SW 1271 (cell line): ENCODE data around the gene MYO15B.

Experiments
- DNase-seq, 2 experiments: peaks; one replicate each; lab custom pipeline; 2025; lab: John Stamatoyannopoulos, UW

Gene MYO15B

DNA sequence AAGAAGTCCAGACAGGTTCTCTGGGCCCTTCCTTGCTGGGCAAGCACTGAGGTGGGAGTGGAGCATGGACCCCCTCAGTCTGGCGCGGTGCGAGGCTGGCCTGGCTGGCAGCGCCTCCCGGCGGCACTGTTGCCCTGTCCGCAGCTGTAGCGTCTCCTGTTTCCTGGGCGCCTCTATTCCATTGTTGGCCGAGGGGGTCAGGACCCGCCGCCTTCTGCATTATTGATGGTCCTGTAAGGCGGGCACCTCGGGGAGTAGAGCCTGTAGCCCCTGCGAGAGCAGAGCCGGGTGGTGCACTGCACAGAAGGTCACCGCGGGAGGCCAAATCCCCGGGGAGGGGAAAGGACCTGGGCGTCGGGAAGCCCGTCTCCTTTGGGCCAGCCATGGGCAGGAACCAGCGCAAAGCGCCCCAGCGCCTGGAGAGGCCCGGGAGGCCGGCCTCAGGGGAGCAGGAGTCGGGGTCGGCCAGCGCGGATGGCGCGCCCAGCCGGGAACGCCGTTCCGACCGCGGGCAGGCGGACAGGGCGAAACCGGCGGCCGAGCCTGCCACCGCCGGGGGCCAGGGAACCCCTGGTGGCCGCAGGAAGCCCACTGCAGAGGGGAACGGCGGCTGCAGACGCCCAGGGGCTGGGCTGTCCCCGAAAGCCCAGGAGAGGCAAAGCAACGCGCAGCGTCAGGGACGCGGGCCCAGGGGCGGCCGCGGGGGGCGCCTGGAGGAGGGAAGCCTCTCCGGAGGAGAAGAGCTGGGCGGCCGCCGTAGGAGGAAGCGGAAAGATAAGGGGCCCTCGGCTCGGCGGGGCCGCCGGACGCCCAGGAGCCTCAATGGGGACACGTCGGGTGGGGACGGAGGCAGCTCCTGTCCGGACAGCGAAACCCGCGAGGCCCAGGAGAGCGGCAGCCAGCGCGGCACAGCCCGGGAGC lies at the start of gene MYO15B:
TSS of gene MYO15B (plus strand) at position 126 of the 921 bp plus-strand sequence. CDS start at position 384, 258 bp downstream.
- DNase-seq, result no peak

DNA sequence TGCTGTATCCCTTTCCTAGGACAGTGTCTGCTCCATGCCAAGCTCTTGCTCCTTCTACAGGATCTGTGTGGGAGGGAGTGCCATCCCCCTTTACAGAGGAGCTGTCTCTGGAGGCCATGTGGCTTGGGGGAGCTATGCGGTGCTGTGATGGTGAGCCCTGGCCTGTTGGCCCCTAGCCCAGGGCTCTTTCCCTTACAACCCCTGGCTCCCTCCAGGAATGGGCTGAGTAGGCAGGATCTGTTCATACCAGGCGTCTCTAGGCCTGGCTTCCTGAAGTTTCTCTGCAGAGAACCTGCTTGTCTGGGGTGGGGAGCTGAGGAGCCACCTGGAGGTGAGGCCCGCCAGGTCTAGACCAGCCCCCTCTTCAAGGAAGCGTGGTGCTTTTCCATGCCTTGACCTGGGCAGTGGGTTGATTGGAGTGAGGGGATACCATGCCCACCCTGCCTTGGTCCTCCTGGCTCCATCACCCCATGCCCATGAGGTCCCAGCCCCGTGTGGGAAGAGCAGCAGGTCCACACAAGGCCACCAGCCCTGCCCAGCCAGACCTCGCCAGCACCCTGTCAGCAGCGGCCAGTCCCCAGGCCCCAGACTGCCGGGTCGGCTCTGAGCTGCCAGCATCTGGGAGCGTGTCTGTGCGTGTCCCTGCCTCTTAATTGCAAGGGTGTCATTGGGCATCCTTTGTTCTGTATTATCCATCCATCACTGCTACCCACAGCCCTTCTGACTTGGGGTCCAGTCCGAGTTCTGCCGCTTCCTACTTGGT lies 47.5 kb upstream of the MYO15B start:
- no peak for DNase-seq

DNA sequence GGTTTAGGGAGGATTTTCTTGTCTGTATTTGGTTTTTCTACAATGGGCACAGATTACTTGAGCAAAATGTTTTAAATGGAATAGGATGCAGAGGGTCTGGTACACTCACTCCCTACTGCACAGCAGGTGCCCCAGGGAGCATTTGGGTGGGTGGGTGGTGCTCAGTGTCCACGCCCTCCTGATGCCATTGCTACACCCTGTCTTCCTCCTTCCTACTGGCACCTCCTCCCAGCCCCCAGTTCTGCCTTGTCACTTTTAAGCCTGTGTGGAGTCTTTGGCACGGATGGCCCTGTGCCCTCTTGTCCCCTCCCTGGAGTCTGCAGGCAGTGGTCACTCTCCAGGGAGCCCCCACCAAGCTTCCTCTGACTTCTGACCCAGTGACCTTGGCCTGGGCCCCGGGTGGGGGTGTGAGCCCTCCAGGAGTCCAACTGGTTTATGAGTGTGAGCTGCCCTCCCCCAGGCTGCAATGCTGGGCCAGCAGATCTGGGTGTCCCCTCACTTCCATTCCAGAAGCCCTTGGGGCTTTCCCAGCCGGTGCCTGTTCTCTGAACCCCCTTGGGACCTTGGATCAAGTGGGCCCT lies 46.6 kb upstream of the MYO15B start:
- DNase-seq, result no peak

DNA sequence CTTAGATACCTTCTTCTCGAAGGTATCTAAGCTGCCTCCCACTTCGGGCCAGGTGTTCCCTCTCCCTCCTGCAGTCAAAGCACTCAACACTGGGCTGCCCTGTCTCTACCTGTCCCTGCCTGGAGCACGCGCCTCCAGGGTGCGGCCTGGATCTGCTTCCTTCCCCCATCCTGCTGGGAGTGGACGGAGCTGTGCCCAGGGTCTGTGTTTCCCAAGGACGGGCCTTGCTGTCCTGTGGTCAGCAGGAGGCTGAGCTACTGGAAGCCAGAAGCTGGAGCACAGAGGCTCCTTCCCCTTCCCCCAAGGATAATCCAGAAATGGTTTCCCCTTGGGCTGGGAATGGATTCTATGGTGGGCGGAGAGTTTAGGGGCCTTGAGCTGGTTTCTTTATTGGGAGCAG lies 45.4 kb upstream of the MYO15B start:
- no peak for DNase-seq

DNA sequence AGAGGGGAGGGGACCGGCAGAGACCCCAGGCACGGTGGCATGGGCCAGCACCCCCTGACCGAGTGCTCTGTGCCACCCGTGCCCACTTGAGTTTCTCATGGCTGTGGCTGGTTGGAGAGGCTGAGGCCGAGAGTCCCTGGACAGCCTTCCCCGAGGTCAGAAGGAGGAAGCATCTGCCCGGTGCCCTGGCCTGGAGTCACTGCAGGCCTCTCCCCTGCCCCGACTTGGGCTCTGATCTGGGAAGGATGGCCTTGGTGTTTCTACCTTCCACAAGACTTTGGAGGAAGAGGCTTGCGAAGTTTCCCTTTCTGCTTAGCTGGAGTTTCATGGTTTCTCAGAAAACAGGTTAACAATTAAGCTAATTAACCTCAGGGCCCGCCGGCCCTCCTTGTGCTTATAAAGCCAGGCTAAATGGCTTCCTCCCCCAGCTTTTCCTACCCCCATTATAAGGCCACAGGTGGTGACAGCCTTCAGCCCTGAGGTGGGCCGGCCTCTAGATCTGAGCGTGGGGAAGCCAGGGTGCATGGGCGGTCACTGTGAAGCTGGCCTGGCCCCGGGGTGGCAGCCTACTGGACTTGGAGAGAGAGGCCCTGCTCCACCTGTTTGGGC lies 44.8 kb upstream of the MYO15B start:
- DNase-seq, result no peak

DNA sequence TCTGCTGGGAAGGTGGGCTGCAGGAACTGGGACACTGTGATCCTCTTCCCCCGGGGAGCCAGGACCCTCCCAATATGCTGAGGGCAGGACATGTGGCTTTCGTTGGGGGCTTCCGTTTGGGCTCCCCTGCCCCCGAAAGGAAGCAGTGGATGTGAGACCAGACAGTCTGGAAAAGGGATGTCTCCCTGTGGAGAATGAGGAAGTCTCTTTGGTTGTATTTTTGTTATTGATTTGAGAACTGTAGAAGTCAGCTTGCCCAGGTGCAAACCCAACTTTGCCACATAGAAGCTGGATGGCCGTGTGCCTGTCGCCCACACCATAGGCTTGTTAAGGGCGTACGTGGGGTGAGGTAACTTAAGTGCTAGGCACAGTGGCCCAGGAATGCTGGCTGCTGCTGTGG lies 43.4 kb upstream of the MYO15B start:
- DNase-seq, result no peak

DNA sequence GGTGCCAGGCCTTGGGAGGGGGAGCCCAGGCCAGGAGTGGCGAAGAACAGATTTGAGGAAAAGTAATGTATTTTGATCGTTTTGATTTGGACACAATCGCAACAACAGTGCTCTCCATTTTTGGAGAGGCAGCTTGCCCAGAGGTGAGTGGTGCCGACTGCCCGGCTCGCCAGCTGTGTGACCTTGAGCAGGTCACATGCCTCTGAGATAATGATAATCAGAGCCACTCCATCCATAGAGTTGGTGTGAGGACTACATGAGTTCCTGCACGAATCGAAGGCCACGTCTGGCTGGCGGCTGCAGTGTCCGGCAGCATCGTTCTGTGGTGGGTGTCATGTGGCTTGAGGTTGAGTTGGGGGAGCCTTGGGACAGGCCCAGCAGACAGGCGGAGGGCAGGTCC lies 41.4 kb upstream of the MYO15B start:
- no peak for DNase-seq

DNA sequence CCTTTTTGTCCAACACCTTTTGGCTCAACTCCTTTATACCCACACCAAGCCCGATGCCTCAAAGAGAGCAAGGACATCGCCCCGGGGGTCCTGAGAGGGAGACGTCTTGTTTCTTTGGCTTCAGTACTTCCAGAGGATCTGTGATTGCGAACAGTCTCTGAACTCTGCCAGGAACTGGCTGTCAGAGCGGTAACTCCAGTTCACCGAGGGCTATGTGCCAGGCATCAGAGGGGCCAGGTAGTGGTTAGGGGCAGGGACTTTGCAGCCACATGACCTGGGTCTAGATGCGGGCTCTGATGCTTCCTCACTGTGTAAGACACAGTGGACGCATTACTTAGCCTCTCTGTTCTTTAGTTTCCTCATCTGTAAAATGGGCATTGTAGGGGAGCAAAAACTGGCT lies 40.5 kb upstream of the MYO15B start:
- DNase-seq, result no peak

DNA sequence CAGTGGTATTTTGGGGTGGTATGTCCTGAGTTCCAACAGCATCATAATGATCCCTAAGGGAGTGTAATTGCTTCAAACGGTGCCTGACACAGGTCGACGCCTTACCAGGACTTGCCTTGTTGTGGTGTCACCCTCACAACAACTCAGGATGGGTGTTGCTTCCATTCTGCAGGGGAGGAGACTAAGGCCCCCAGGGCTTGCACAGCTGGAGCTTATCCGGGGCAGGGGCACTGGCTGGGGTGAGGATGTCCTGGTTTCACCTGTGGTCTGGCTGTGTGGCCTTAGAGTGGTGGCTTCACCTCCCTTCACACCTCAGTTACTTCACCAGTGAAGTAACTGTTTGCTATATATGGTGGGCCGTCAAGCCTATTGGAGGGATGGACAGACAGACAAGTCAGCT lies 38.8 kb upstream of the MYO15B start:
- no peak for DNase-seq

DNA sequence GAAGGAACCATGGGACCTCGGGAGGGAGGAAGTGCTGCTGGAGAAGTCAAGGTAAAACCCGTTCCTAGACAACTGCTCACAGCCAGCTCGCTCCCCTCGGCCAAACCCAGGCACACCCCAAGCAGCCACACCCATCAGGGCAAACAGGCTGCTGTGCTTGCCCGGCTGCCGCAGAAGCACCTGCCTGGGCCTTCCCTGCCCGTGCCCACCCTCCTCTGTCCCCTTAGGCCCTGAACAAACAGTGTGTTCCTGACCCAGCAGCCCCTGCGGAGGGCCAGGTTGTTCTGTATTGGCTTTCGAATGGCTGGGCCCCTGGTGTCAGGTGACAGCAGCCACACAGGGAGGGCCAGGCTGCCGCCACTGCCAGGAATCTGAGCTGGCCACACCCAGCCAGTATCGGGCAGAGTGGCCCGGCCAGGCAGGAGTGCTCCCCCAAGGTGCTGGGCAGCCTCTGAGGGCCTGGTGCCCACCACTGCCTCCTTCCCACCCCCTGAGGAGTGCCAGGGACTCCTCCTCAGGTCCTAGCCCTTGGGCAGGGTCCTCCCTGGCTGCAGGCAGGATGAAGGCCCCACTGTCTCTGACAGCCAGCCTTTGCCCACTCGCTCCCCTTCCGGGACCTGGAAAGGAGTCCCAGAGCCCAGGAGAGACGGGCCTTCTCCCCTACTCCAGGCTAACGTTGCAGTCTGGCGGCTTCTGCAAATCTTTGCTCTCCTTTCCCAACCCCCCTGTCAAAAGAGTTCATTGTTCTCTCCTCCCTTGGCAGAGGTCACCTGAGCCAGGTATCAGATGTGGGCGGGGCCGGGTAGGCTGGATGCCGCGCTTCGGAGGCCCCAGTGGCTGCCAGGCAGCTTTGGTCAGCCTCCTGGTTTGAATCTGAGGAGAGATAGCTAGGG lies 38.1 kb upstream of the MYO15B start:
- DNase-seq, result no peak

DNA sequence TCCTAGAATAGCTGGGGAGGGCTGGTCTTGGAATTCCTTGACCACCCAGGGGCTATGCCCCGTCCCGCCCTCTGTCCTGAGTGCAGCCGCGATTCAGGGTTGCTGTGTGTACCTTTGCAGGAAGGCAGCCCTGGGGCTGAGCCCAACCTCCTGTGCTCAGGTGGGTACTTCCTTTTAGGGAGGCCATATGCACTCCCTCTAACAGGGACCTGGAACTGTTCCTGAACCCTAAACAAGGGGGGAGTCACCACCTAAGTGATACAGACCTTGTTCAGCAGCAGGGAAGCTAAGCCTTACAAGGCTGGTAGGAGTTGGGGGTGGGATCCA lies 37.5 kb upstream of the MYO15B start:
- no peak for DNase-seq

DNA sequence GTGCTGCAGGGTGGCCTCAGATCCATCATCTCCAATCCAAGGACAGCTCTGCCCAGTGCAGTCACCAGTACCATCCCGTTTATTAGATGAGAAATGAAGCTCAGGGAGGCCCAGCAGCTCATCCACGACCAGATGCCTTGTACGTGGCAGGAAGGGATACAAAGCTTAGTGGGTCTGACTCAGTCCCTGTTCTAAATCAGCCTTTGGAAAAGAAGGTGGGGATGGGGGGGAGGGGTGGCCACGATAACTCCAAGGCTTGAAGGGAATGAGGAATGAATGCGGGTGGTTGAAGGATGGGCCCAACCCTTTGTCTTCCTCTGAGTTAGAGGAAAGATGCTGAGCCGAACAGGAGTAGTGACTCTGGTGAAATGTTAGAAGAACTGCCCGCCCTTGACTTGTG lies 36.3 kb upstream of the MYO15B start:
- no peak for DNase-seq

DNA sequence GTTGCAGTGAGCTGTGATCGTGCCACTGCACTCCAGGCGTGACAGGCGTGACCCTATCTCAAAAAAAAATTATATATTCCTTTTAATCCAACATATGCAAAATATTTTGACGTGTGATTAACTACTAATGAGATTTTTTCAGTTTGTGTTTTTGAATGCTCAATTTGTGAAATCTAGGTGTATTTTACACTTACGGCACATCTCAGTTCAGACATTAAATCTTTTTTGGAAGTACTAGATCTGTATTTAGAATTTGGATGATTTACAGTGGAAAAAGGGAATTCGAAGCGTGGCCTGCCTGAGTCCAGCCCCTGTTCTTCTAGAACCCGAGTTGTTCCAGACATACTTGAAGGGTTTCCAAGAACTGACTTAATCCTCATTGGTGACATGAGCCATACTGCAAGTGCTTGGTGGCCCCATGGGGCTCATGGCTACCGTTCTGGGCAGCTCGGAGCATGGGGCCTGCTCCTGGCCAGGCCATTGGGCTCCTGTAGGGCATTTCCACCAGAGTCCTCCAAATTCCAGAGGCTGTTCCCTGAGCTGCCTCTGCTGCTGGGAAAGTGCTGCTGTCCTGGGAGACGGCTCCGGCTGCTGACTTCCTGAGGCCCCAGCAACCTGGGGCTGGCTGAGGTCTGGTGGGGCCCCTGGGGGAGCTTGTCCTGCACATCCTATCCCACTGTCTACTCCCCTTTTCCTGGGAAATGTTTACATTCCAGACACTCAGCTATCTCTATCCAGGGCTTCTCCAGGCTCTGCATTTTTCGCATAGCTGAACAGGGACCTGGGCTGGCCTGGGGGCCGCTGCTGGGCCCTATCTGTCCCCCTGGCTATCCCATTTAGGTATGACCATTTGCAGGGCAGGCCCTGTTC lies 34.9 kb upstream of the MYO15B start:
- no peak for DNase-seq

DNA sequence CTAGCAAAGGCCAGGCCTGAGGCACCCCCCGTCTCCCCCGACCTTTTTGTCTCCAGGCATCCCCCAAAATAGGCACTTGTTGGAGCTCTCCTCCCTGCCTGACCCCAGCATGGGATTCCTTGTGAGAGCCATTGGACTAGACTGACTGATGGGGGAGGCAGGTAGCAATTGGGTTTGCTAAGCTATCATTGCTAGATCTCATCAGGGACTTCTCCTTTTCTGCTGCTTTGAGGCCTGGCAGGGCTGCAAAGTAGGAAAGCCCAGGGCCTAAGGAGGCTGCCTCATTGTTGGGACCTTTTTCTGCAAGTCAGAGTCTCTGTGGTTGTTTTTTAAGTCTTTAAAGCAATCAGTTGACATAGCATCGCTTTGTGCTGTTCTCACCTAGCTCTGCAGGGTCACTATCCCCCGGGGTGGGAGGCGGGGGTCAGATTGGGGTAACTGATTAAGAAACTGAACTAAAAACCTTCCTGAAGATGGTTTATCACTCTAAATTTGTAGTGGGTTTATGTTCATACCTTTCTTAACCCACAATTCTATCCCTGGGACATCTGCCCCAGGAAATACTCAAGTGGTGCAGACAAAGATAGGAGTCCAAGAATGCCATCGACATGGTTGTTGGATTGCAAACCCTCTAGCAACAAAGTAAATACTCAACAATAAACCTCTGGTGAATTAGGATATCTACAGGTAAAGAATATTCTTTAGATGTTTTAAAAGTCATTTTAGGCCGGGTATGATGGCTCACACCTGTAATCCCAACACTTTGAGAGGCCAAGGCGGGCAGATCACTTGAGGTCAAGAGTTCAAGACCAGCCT lies 34.1 kb upstream of the MYO15B start:
- no peak for DNase-seq

DNA sequence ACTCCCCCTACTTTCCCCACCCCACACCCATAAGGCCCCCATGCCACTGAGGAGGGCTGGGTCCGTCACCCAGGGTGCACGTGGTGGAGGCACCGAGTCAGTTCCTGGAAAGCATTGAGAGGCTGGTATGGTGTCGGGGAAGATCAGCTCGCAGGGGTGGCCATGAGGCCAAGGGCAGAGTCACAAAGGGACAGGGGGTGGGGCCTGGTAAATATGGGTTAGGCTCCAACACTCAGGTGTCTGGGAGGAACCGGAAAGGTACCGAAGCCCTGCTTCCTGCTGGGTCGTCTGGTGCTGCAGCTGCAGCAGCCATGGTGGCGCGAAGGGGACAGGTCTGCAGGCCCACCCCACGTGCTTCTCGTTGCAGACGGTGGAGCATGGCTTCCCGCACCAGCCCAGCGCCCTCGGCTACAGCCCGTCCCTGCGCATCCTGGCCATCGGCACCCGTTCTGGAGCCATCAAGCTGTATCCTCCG lies 31.9 kb upstream of the MYO15B start:
- DNase-seq, result no peak

DNA sequence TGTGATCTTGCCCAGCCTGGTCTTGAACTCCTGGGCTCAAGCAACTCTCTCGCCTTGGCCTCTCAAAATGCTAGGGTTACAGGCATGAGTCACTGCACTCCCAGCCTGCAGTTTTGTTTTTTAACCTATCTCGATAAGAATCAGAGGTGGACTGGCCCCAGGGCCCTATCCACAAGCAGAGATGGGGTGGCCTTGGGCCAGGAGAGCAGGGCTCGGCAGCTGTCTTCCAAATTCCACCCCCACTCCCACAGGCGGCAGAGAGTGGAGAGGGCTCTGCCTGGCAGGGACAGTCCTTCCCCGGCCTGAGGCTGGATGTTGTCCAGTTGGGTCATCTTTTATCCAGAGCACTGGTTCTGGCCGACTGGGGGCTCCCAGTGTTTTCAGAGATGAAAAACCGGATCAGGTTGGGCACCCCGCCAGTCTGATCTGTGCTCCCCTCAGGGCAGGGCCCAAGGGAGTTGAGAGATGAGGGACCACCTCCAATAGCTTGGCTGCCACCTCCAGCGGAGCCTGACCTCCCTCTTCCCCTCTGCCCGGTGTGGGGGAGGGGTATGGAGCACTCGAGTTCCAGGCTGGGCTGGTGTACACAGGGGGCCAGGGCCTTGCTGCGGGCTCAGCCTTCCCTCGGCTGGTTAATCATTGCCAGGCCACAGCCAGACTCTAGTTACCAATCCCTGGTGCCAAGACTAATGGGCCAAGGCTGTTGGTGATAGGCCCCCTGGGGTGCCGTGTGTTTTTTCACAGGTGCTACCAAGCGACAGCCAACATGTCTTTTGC lies 30.3 kb upstream of the MYO15B start:
- DNase-seq, result no peak

DNA sequence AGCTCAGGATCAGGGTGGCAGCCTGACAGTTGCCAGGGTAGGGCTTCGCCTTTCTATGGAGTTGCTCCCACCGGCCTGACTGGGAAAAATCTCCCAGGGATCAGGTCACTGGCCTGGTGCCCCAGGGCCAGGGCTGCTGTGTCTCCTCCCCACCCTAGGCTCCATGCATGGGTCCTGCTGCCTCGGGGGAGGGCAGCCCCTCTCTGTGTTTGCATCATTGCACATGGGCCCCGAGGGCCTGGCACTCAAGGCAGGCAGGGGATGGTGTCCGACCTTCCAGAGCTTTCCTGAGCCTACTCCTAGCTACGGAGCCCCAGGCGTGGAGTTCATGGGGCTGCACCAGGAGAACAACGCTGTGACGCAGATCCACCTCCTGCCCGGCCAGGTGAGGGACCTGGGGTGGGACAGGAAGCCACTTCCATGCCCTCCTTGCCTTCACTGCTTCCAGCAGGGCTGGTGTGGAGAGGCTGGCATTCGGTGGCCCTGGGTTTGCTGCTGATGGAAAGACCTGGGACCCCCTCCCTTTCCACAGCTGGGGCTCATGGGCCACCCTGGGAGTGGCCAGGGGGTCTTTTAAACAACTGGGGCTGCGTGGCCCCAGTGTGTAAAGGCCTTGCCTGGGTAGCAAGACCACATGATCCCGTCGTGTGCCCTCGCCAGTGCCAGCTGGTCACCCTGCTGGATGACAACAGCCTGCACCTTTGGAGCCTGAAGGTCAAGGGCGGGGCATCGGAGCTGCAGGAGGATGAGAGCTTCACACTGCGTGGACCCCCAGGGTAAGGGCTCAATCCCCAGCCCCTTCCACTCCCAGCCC lies 29.5 kb upstream of the MYO15B start:
- DNase-seq, result no peak
